Measurements from ENCODE around the gene MIGA2. TPM values are rescaled to one million over a fixed set of nuclear protein-coding genes. Genes with fewer than 3 reads are reported as not detected.

Gene MIGA2
- total RNA-seq (48.5 TPM), polyA plus RNA-seq (1 to 10 TPM; 6.3 to 8.0 (median 7.6) TPM)

DNA sequence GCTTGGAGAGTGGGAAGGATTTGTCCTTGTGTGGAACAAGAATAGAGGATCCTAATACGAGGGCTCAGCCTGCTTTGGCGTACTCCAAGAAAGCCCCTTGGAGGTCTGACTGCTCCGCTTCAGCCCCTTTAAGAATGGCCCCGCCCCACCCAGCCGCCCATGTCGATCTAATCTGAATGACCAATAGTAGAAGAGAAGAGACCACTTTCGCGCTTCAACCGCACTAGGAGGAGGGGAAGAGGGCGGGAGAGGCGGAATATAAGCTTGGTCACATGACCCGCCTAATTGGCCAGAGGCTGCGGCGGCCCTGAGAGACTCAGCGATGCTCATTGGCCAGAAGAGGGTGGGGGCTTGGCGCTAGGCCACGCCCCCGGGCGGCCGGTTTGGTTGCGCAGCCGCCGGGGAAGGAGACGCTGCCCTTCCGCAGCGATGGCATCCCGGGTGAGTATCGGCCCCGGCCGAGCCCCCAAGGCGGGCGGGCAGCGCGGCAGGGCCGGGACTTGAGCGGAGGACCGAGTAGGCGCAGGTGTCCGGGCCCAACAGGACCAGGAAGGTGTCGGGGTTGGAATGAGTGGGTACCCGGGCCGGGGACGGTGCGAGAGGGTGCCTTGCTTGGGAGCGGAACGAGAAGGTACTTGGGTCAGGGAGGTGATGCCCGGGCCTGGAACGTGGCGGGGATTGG is at the start of gene MIGA2:
Gene MIGA2 (plus strand): TSS at position 386 of the 682 bp plus-strand sequence. CDS start 3,969 bp downstream, outside the sequence.
- H3K27ac ChIP-seq (ENCODE audit: insufficient read depth, low read length, poor library complexity, severe bottlenecking): peak within 1 kb of the TSS; percentile 60
- no peaks in the 10 kb centered on the region for H3K9me3 ChIP-seq (ENCODE audit: control insufficient read depth in 2 of 2, low read length in 2 of 2)
- Mint-ChIP-seq H3K9me3 (no peaks in the 10 kb centered on the region), H3K4me1 (peaks cover 4 to 39% (median 18%) of the 10 kb centered on the region in 4 donors), H3K36me3 (no peaks in the 10 kb centered on the region), H3K27me3 (no peaks in the 10 kb centered on the region), H3K27ac (peak within 1 kb of the TSS; percentile 91 to 93 (median 92)), H3K4me3 (peak within 1 kb of the TSS; percentile 89 to 100 (median 97))
- DNase-seq (peak; percentile 92 to 99 (median 94)), ATAC-seq (ENCODE audit: low read depth in 2 of 2) (peak; percentile 98 to 99)
- H3K36me3 ChIP-seq (ENCODE audit: control insufficient read depth, insufficient read depth, low read length): peaks cover 5% of the 10 kb centered on the region
- H3K4me1 ChIP-seq (ENCODE audit: control insufficient read depth, insufficient read depth, low read length, poor library complexity, severe bottlenecking): peaks cover 22% of the 10 kb centered on the region
- peak within 1 kb of the TSS; percentile 66 for H3K4me3 ChIP-seq (ENCODE audit: low read depth, low read length)
- no peaks in the 10 kb centered on the region for H3K27me3 ChIP-seq (ENCODE audit: control insufficient read depth, insufficient read depth, low read length)

- H3K9me3 ChIP-seq (ENCODE audit: control insufficient read depth in 2 of 2, low read length in 2 of 2): no peaks in the 10 kb centered on the region
- H3K27ac ChIP-seq (ENCODE audit: insufficient read depth, low read length, poor library complexity, severe bottlenecking): no peak overlapping the region
- peaks cover 4% of the 10 kb centered on the region for H3K27me3 Mint-ChIP-seq
- peaks cover 58% of the 10 kb centered on the region for H3K36me3 Mint-ChIP-seq
- no peak overlapping the region for H3K4me3 Mint-ChIP-seq
- peaks cover 73% of the 10 kb centered on the region for H3K36me3 ChIP-seq (ENCODE audit: control insufficient read depth, insufficient read depth, low read length)
- DNase-seq (no peak), ATAC-seq (ENCODE audit: low read depth in 2 of 2) (no peak)
- H3K4me1 ChIP-seq (ENCODE audit: control insufficient read depth, insufficient read depth, low read length, poor library complexity, severe bottlenecking): no peaks in the 10 kb centered on the region
- H3K4me3 ChIP-seq (ENCODE audit: low read depth, low read length): no peak overlapping the region
- H3K4me1 Mint-ChIP-seq: no peaks in the 10 kb centered on the region
- no peaks in the 10 kb centered on the region for H3K27me3 ChIP-seq (ENCODE audit: control insufficient read depth, insufficient read depth, low read length)
- H3K9me3 Mint-ChIP-seq: no peaks in the 10 kb centered on the region
- no peak overlapping the region for H3K27ac Mint-ChIP-seq
Measured at GRCh38 chr9:128986671-128987070, 49.8 kb upstream of the MIGA2 start.

- DNase-seq (no peak), ATAC-seq (ENCODE audit: low read depth in 2 of 2) (no peak)
- no peaks in the 10 kb centered on the region for H3K4me1 Mint-ChIP-seq
- peak overlapping the region in 1 of 3 donors; percentile 76 for H3K27ac Mint-ChIP-seq
- H3K27me3 ChIP-seq (ENCODE audit: control insufficient read depth, insufficient read depth, low read length): no peaks in the 10 kb centered on the region
- H3K27me3 Mint-ChIP-seq: peaks cover 4% of the 10 kb centered on the region
- H3K9me3 Mint-ChIP-seq: no peaks in the 10 kb centered on the region
- H3K27ac ChIP-seq (ENCODE audit: insufficient read depth, low read length, poor library complexity, severe bottlenecking): no peak overlapping the region
- no peaks in the 10 kb centered on the region for H3K4me1 ChIP-seq (ENCODE audit: control insufficient read depth, insufficient read depth, low read length, poor library complexity, severe bottlenecking)
- H3K4me3 Mint-ChIP-seq: no peak overlapping the region
- no peaks in the 10 kb centered on the region for H3K9me3 ChIP-seq (ENCODE audit: control insufficient read depth in 2 of 2, low read length in 2 of 2)
- H3K36me3 ChIP-seq (ENCODE audit: control insufficient read depth, insufficient read depth, low read length): peaks cover 71% of the 10 kb centered on the region
- H3K4me3 ChIP-seq (ENCODE audit: low read depth, low read length): no peak overlapping the region
- H3K36me3 Mint-ChIP-seq: peaks cover 52% of the 10 kb centered on the region
Measured at GRCh38 chr9:128987805-128988204, 48.6 kb upstream of the MIGA2 start.

DNA sequence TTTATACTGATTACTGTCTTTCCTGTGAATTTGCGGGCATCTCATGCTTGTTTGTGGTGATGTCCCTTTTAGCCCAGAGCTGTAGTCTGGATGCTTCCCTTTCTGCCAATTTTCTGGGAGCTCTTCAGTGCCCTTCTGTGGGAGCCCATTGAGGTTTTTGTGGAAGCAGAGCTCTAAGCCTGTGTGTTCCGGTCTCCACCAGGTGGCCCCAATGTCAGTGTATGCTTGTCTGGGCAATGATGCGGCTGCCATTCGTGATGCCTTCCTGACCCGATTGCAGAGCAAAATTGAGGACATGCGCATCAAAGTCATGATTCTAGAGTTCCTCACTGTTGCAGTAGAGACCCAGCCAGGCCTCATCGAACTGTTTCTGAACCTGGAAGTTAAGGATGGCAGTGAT is 43.4 kb upstream of the MIGA2 start:
- H3K36me3 ChIP-seq (ENCODE audit: control insufficient read depth, insufficient read depth, low read length): peaks cover 69% of the 10 kb centered on the region
- H3K27ac ChIP-seq (ENCODE audit: insufficient read depth, low read length, poor library complexity, severe bottlenecking): no peak overlapping the region
- no peaks in the 10 kb centered on the region for H3K4me1 ChIP-seq (ENCODE audit: control insufficient read depth, insufficient read depth, low read length, poor library complexity, severe bottlenecking)
- Mint-ChIP-seq H3K9me3 (no peaks in the 10 kb centered on the region), H3K27ac (peak overlapping the region in 1 of 3 donors; percentile 12), H3K4me1 (peaks cover 0 to 3% (median 0%) of the 10 kb centered on the region in 4 donors), H3K4me3 (no peak overlapping the region), H3K36me3 (peaks cover 44% of the 10 kb centered on the region), H3K27me3 (peaks cover 4% of the 10 kb centered on the region)
- DNase-seq: peak in 1 of 3 donors; percentile 15
- no peak for ATAC-seq (ENCODE audit: low read depth in 2 of 2)
- no peaks in the 10 kb centered on the region for H3K27me3 ChIP-seq (ENCODE audit: control insufficient read depth, insufficient read depth, low read length)
- no peaks in the 10 kb centered on the region for H3K9me3 ChIP-seq (ENCODE audit: control insufficient read depth in 2 of 2, low read length in 2 of 2)
- H3K4me3 ChIP-seq (ENCODE audit: low read depth, low read length): no peak overlapping the region

DNA sequence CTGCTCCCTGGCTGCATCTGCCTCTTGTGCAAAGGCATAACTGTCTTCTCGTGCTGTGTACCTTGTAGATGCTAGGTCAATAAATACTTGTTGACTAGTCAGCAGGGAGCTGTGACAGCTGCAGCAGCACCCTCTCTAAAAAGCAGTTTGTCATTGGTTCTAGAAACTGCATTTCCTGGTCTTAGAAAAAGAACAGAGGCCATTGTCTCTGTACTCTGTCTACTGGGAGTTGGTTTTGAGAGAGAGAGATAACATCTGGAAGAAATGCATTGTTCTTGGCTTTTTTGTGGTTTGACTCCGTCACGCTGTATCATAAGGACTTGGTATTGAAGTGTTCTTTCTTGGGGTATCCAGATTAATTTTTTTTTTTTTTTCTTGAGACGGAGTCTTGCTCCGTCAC is 40.6 kb upstream of the MIGA2 start:
- H3K27ac Mint-ChIP-seq: peak overlapping the region in 1 of 3 donors; percentile 47
- H3K27me3 Mint-ChIP-seq: peaks cover under 1% of the 10 kb centered on the region
- peaks cover 0 to 3% (median 0%) of the 10 kb centered on the region in 4 donors for H3K4me1 Mint-ChIP-seq
- Histone ChIP-seq H3K27me3 (ENCODE audit: control insufficient read depth, insufficient read depth, low read length) (no peaks in the 10 kb centered on the region), H3K27ac (ENCODE audit: insufficient read depth, low read length, poor library complexity, severe bottlenecking) (no peak overlapping the region), H3K4me1 (ENCODE audit: control insufficient read depth, insufficient read depth, low read length, poor library complexity, severe bottlenecking) (no peaks in the 10 kb centered on the region), H3K9me3 (ENCODE audit: control insufficient read depth in 2 of 2, low read length in 2 of 2) (no peaks in the 10 kb centered on the region), H3K36me3 (ENCODE audit: control insufficient read depth, insufficient read depth, low read length) (peaks cover 78% of the 10 kb centered on the region), H3K4me3 (ENCODE audit: low read depth, low read length) (no peak overlapping the region)
- no peaks in the 10 kb centered on the region for H3K9me3 Mint-ChIP-seq
- H3K36me3 Mint-ChIP-seq: peaks cover 47% of the 10 kb centered on the region
- no peak overlapping the region for H3K4me3 Mint-ChIP-seq
- no peak for ATAC-seq (ENCODE audit: low read depth in 2 of 2)
- no peak for DNase-seq

GRCh38 chr9:128998462-128998861 is 38.0 kb upstream of the MIGA2 start:
- Mint-ChIP-seq H3K4me3 (no peak overlapping the region), H3K4me1 (peaks cover 0 to 3% (median 0%) of the 10 kb centered on the region in 4 donors), H3K27ac (peak overlapping the region in 1 of 3 donors; percentile 14), H3K36me3 (peaks cover 61% of the 10 kb centered on the region), H3K27me3 (no peaks in the 10 kb centered on the region), H3K9me3 (no peaks in the 10 kb centered on the region)
- H3K36me3 ChIP-seq (ENCODE audit: control insufficient read depth, insufficient read depth, low read length): peaks cover 90% of the 10 kb centered on the region
- DNase-seq (no peak), ATAC-seq (ENCODE audit: low read depth in 2 of 2) (no peak)
- H3K4me3 ChIP-seq (ENCODE audit: low read depth, low read length): no peak overlapping the region
- H3K9me3 ChIP-seq (ENCODE audit: control insufficient read depth in 2 of 2, low read length in 2 of 2): no peaks in the 10 kb centered on the region
- no peaks in the 10 kb centered on the region for H3K4me1 ChIP-seq (ENCODE audit: control insufficient read depth, insufficient read depth, low read length, poor library complexity, severe bottlenecking)
- H3K27ac ChIP-seq (ENCODE audit: insufficient read depth, low read length, poor library complexity, severe bottlenecking): no peak overlapping the region
- H3K27me3 ChIP-seq (ENCODE audit: control insufficient read depth, insufficient read depth, low read length): no peaks in the 10 kb centered on the region

DNA sequence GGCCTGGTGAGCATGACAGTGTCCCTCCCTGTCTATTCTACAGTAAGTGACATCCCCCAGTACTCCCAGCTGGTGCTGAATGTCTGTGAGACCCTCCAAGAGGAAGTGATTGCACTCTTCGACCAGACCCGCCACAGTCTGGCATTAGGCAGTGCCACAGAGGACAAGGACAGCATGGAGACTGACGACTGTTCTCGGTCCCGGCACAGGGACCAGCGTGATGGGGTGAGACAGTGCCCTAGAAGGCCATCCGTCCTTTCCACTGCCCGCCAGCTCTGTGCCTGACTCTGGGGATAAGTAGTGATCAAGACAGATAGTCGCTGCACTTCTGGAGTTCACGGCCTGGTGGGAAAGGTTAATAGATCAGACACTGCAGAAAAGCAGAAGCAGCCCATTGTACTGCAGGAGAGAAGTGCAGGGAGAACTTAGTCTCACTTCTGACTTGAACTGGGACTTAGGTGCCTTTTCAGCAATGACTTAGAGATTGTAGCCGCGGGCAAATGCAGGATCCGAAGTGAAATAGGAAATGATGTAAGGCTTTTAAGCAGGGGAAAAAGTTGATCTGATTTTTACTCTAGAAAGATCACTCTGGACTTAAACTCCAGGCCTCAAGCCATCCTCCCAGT is 36.7 kb upstream of the MIGA2 start:
- Histone ChIP-seq H3K9me3 (ENCODE audit: control insufficient read depth in 2 of 2, low read length in 2 of 2) (no peaks in the 10 kb centered on the region), H3K4me1 (ENCODE audit: control insufficient read depth, insufficient read depth, low read length, poor library complexity, severe bottlenecking) (no peaks in the 10 kb centered on the region), H3K4me3 (ENCODE audit: low read depth, low read length) (no peak overlapping the region), H3K36me3 (ENCODE audit: control insufficient read depth, insufficient read depth, low read length) (peaks cover 80% of the 10 kb centered on the region), H3K27me3 (ENCODE audit: control insufficient read depth, insufficient read depth, low read length) (no peaks in the 10 kb centered on the region), H3K27ac (ENCODE audit: insufficient read depth, low read length, poor library complexity, severe bottlenecking) (no peak overlapping the region)
- H3K4me1 Mint-ChIP-seq: peaks cover 0 to 3% (median 0%) of the 10 kb centered on the region in 4 donors
- peak overlapping the region in 2 of 3 donors; percentile 31 to 60 for H3K27ac Mint-ChIP-seq
- H3K4me3 Mint-ChIP-seq: peak overlapping the region in 1 of 4 donors; percentile 75
- H3K9me3 Mint-ChIP-seq: no peaks in the 10 kb centered on the region
- ATAC-seq (ENCODE audit: low read depth in 2 of 2) (no peak), DNase-seq (no peak)
- H3K36me3 Mint-ChIP-seq: peaks cover 51% of the 10 kb centered on the region
- no peaks in the 10 kb centered on the region for H3K27me3 Mint-ChIP-seq

All from CD4-positive, CD25-positive, alpha-beta regulatory T cell (primary cell).